Mesenchymal stem cell (in vitro differentiated cells and primary cell): Measurements from ENCODE around the gene MAGED4B. TPM values are rescaled to one million over a fixed set of nuclear protein-coding genes. Genes with fewer than 3 reads are reported as not detected.

Experiments used
- small RNA-seq: library from polyadenylated mRNA; stranded (forward); fragments of <200 nt; extraction: miRNeasy Mini kit (QIAGEN cat#:217004); gene quantifications from one replicate; pipeline ENCODE3, GENCODE V24; 2013; ENCODE audit warnings: low read depth

The MAGED4B gene

Small RNAs within 50 kb of the gene (small RNA-seq; reads per million reads assigned to genes)
- gene SNORA11E = not detected
